ENCODE data around the gene SRC. TPM values are rescaled to one million over a fixed set of nuclear protein-coding genes. Genes with fewer than 3 reads are reported as not detected.

SRC gene
- total RNA-seq, 1 donor from 2014 or later = 49.7 TPM

- no peak overlapping the region for H3K4me3 ChIP-seq (ENCODE audit: low read depth, low read length)
- TF ChIP-seq, protein P1, sequence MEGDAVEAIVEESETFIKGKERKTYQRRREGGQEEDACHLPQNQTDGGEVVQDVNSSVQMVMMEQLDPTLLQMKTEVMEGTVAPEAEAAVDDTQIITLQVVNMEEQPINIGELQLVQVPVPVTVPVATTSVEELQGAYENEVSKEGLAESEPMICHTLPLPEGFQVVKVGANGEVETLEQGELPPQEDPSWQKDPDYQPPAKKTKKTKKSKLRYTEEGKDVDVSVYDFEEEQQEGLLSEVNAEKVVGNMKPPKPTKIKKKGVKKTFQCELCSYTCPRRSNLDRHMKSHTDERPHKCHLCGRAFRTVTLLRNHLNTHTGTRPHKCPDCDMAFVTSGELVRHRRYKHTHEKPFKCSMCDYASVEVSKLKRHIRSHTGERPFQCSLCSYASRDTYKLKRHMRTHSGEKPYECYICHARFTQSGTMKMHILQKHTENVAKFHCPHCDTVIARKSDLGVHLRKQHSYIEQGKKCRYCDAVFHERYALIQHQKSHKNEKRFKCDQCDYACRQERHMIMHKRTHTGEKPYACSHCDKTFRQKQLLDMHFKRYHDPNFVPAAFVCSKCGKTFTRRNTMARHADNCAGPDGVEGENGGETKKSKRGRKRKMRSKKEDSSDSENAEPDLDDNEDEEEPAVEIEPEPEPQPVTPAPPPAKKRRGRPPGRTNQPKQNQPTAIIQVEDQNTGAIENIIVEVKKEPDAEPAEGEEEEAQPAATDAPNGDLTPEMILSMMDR (IDR thresholded peaks at IDR 0.05; ENCODE audit: insufficient read depth, low read length, poor library complexity, severe bottlenecking) = no peak
- H3K27me3 ChIP-seq (ENCODE audit: control insufficient read depth, insufficient read depth, low read length) = peaks cover 5% of the 10 kb centered on the region
Measured at GRCh38 chr20:37450344-37450743, 104.4 kb downstream of the SRC start.

GRCh38 chr20:37451616-37452015, 105.7 kb downstream of the SRC start:
- H3K36me3 ChIP-seq (ENCODE audit: control insufficient read depth, insufficient read depth, low read length) = no peaks in the 10 kb centered on the region
- no peak overlapping the region for H3K4me3 ChIP-seq (ENCODE audit: low read depth, low read length)
- H3K27me3 ChIP-seq (ENCODE audit: control insufficient read depth, insufficient read depth, low read length) = peaks cover 5% of the 10 kb centered on the region
- no peak for DNase-seq (ENCODE audit: low read depth)
- TF ChIP-seq, protein P1 (IDR thresholded peaks at IDR 0.05; ENCODE audit: insufficient read depth, low read length, poor library complexity, severe bottlenecking) = no peak

More at GRCh38 chr20:37450344-37450743, 104.4 kb downstream of the SRC start:
- no peaks in the 10 kb centered on the region for H3K36me3 ChIP-seq (ENCODE audit: control insufficient read depth, insufficient read depth, low read length)
- DNase-seq (ENCODE audit: low read depth) = no peak

DNA sequence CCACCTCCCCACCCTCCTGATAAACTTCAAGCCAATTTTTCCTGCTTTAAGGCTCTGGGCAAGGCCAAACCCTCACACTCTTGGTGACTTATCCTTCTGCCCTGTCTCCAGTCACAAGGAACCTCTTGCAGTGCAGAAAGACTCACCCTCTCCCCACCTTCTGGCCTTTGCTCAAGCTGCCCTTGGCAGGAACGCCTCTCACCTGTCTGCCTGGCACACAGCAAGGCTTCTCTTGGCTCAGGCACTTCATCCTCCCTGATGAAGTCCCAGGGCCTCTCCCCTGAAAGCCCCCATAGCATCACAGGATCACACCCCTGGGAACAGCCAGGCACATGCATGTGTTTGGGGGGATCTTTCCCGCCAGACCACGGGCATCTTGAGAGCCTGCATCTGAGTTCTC, 106.3 kb downstream of the SRC start:
- TF ChIP-seq, protein P1 (IDR thresholded peaks at IDR 0.05; ENCODE audit: insufficient read depth, low read length, poor library complexity, severe bottlenecking) = no peak
- DNase-seq (ENCODE audit: low read depth) = no peak
- Histone ChIP-seq H3K27me3 (ENCODE audit: control insufficient read depth, insufficient read depth, low read length) (peaks cover 4% of the 10 kb centered on the region), H3K4me3 (ENCODE audit: low read depth, low read length) (no peak overlapping the region), H3K36me3 (ENCODE audit: control insufficient read depth, insufficient read depth, low read length) (no peaks in the 10 kb centered on the region)

DNA sequence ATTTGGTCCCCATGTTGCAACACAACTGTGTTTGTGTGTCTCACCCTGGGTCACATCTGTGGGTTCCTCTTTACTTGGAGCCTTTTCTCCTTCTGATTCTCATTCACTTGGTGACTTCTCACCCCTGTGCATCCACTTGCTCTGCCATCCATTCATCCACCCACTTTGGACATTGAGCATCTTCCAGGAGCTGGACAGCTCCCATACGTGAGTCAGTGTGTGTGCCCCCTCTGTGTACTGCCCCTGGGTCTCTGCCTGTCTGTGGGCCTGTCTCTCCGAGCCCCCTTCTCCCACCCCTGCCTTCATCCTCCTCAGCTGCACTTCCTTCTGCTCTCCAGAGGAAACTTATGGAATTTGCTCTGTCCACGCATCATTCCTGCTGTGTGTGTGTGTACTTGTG, 107.3 kb downstream of the SRC start:
- Histone ChIP-seq H3K27me3 (ENCODE audit: control insufficient read depth, insufficient read depth, low read length) (peaks cover 2% of the 10 kb centered on the region), H3K4me3 (ENCODE audit: low read depth, low read length) (no peak overlapping the region), H3K36me3 (ENCODE audit: control insufficient read depth, insufficient read depth, low read length) (no peaks in the 10 kb centered on the region)
- no peak for DNase-seq (ENCODE audit: low read depth)
- TF ChIP-seq, protein P1 (IDR thresholded peaks at IDR 0.05; ENCODE audit: insufficient read depth, low read length, poor library complexity, severe bottlenecking) = no peak

GRCh38 chr20:37453836-37454235, 107.9 kb downstream of the SRC start:
- Histone ChIP-seq H3K36me3 (ENCODE audit: control insufficient read depth, insufficient read depth, low read length) (no peaks in the 10 kb centered on the region), H3K27me3 (ENCODE audit: control insufficient read depth, insufficient read depth, low read length) (peaks cover 2% of the 10 kb centered on the region), H3K4me3 (ENCODE audit: low read depth, low read length) (no peak overlapping the region)
- DNase-seq (ENCODE audit: low read depth) = no peak
- TF ChIP-seq, protein P1 (IDR thresholded peaks at IDR 0.05; ENCODE audit: insufficient read depth, low read length, poor library complexity, severe bottlenecking) = no peak

- no peak overlapping the region for H3K4me3 ChIP-seq (ENCODE audit: low read depth, low read length)
- no peaks in the 10 kb centered on the region for H3K36me3 ChIP-seq (ENCODE audit: control insufficient read depth, insufficient read depth, low read length)
- peaks cover 2% of the 10 kb centered on the region for H3K27me3 ChIP-seq (ENCODE audit: control insufficient read depth, insufficient read depth, low read length)
- no peak for DNase-seq (ENCODE audit: low read depth)
- TF ChIP-seq, protein P1 (IDR thresholded peaks at IDR 0.05; ENCODE audit: insufficient read depth, low read length, poor library complexity, severe bottlenecking) = no peak
Measured at GRCh38 chr20:37454636-37455385, 108.9 kb downstream of the SRC start.

All from kidney epithelial cell (primary cell).